ENCODE measurements around the gene OVOL1.

OVOL1 gene

GRCh38 chr11:65789230-65790103 is 2.6 kb downstream of the OVOL1 start:
- DNase-seq, result no peak
- in situ Hi-C loops (cut with HindIII; ENCODE audit: low pct_ligation_motif_present, low pct_unique_long_range_greater_than_20kb, low sequenced_read_pairs), result no loop called here

- in situ Hi-C loops (cut with HindIII; ENCODE audit: low pct_ligation_motif_present, low pct_unique_long_range_greater_than_20kb, low sequenced_read_pairs), result no loop called here
- no peak for DNase-seq
These were observed 3.4 kb downstream of the OVOL1 start for GRCh38 chr11:65790104-65790901.

GRCh38 chr11:65790902-65791650 is 4.2 kb downstream of the OVOL1 start:
- DNase-seq, result no peak
- in situ Hi-C loops (cut with HindIII; ENCODE audit: low pct_ligation_motif_present, low pct_unique_long_range_greater_than_20kb, low sequenced_read_pairs), result no loop called here

- DNase-seq, result no peak
- in situ Hi-C loops (cut with HindIII; ENCODE audit: low pct_ligation_motif_present, low pct_unique_long_range_greater_than_20kb, low sequenced_read_pairs), result no loop called here
These were observed 4.9 kb downstream of the OVOL1 start for GRCh38 chr11:65791719-65792213.

GRCh38 chr11:65792456-65792855 is 5.6 kb downstream of the OVOL1 start:
- in situ Hi-C loops (cut with HindIII; ENCODE audit: low pct_ligation_motif_present, low pct_unique_long_range_greater_than_20kb, low sequenced_read_pairs), result no loop called here

GRCh38 chr11:65793144-65793581 is 6.3 kb downstream of the OVOL1 start:
- no peak for DNase-seq
- in situ Hi-C loops (cut with HindIII; ENCODE audit: low pct_ligation_motif_present, low pct_unique_long_range_greater_than_20kb, low sequenced_read_pairs), result no loop called here

More at GRCh38 chr11:65792456-65792855, 5.6 kb downstream of the OVOL1 start:
- no peak for DNase-seq

- in situ Hi-C loops (cut with HindIII; ENCODE audit: low pct_ligation_motif_present, low pct_unique_long_range_greater_than_20kb, low sequenced_read_pairs), result no loop called here
- no peak for DNase-seq
These were observed 7.0 kb downstream of the OVOL1 start for GRCh38 chr11:65793625-65794400.

- no peak for DNase-seq
- in situ Hi-C loops (cut with HindIII; ENCODE audit: low pct_ligation_motif_present, low pct_unique_long_range_greater_than_20kb, low sequenced_read_pairs), result no loop called here
These were observed 8.0 kb downstream of the OVOL1 start for GRCh38 chr11:65794570-65795510.

- no peak for DNase-seq
- in situ Hi-C loops (cut with HindIII; ENCODE audit: low pct_ligation_motif_present, low pct_unique_long_range_greater_than_20kb, low sequenced_read_pairs), result no loop called here
These were observed 10.1 kb downstream of the OVOL1 start for GRCh38 chr11:65796726-65797601.

GRCh38 chr11:65797711-65798110 is 10.8 kb downstream of the OVOL1 start:
- DNase-seq, result no peak
- in situ Hi-C loops (cut with HindIII; ENCODE audit: low pct_ligation_motif_present, low pct_unique_long_range_greater_than_20kb, low sequenced_read_pairs), result no loop called here

GRCh38 chr11:65798882-65799281 is 12.0 kb downstream of the OVOL1 start:
- no peak for DNase-seq
- in situ Hi-C loops (cut with HindIII; ENCODE audit: low pct_ligation_motif_present, low pct_unique_long_range_greater_than_20kb, low sequenced_read_pairs), result no loop called here

- DNase-seq, result no peak
These were observed 14.5 kb downstream of the OVOL1 start for GRCh38 chr11:65801153-65801987.

GRCh38 chr11:65802841-65803240 is 16.0 kb downstream of the OVOL1 start:
- in situ Hi-C loops (cut with HindIII; ENCODE audit: low pct_ligation_motif_present, low pct_unique_long_range_greater_than_20kb, low sequenced_read_pairs), result no loop called here

More at GRCh38 chr11:65801153-65801987, 14.5 kb downstream of the OVOL1 start:
- in situ Hi-C loops (cut with HindIII; ENCODE audit: low pct_ligation_motif_present, low pct_unique_long_range_greater_than_20kb, low sequenced_read_pairs), result no loop called here

GRCh38 chr11:65803797-65804492 is 17.1 kb downstream of the OVOL1 start:
- in situ Hi-C loops (cut with HindIII; ENCODE audit: low pct_ligation_motif_present, low pct_unique_long_range_greater_than_20kb, low sequenced_read_pairs), result no loop called here
- no peak for DNase-seq

More at GRCh38 chr11:65802841-65803240, 16.0 kb downstream of the OVOL1 start:
- DNase-seq, result no peak

- DNase-seq, result no peak
- in situ Hi-C loops (cut with HindIII; ENCODE audit: low pct_ligation_motif_present, low pct_unique_long_range_greater_than_20kb, low sequenced_read_pairs), result no loop called here
These were observed 20.1 kb downstream of the OVOL1 start for GRCh38 chr11:65806979-65807378.

Measured in ACHN (cell line).